CD4-positive, alpha-beta T cell treated with Interleukin-21 for 1 hour (primary cell): ENCODE results near the gene BUD31.
A peak's percentile ranks its signal among the peaks of the same experiment; 100 is the strongest.

Experiments
- DNase-seq: peaks from one replicate; pipeline ENCODE4 v3.0.0-alpha.2; 2020

The BUD31 gene

DNA sequence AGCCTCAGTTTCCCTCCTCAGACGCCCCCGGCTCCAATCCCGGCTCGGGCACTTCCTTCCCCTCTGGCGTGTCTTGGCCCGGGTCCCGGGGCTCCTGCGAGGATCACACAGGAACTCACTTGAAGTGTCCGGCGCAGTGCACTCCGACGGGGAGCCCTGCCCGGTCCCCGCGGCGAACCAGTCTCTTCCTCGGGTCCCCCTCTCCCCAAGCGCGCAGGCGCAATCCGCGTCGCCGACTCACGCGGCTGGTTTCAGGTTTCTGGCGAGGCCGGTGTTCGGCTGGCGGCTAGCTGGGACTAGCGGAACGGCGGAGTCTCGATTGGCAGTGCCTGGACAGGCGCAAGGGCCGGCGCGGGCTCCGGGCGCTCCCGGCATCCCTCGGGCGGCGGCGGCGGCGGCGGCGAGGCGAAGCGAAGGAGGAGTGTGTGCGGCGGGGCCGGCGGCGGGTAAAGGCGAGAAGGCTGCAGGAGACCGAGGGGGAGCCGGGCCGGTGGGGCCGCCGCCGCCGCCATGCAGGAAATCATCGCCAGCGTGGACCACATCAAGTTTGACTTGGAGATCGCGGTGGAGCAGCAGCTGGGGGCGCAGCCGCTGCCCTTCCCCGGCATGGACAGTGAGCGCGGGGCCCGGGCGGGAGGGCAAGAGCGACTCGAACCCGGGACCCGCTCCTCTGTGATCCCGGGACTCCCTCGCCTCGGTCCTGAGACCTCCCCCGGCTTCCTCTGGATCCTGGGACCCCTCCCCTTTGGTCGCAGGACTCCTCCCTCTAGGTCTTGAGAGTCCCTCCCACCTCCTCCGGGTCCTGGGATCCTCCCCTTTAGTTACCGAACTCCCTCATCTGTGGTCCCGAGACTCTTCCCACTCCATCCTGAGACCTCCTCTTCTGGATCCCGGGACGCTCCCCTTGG, 30.1 kb downstream of the BUD31 start, which contains the start of the genes CPSF4 and PTCD1:
Gene CPSF4 (plus strand): TSS at position 371 of the 908 bp plus-strand sequence. CDS start 140 bp downstream, at position 511.
Gene PTCD1 (minus strand): TSS at position 226 of the 908 bp plus-strand sequence. CDS start 3,556 bp downstream, outside the sequence.
- peak; percentile 92 for DNase-seq

DNA sequence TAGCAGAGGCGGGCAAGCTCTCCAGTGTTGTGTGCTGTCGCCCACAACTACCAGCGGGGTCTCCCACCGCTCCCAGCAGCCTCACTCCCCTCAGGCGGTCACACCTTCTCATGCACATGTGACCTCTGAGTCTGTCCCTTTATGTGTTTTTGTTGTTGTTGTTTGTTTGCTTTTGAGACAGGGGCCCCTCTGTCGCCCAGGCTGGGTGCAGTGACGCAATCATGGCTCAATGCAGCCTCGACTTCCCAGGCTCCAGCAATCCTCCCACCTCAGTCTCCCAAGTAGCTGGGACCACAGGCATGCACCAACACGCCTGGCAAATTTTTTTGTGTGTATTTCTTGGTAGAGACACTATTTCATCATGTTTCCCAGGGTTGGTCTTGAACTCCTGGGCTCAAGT, 31.4 kb downstream of the BUD31 start:
- DNase-seq, result no peak

DNA sequence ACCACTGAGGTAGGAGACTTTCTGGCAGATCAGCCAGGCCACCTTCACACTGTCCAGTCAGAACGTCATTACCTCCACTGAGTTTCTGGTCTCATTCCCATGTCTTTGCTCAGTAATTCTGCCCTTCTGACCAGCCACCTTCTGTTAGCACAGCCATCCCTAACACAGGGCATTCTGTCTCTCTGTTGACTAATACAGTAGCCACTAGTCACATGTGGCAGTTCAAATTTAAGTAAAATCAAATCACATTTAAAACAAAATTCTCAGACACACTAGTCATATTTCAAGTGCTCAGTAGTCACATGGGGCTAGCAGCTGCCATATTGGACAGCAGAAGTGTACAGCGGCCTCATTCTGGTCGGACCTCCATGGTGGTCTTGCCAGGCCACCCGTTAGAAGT, 37.3 kb downstream of the BUD31 start:
- DNase-seq, result no peak

DNA sequence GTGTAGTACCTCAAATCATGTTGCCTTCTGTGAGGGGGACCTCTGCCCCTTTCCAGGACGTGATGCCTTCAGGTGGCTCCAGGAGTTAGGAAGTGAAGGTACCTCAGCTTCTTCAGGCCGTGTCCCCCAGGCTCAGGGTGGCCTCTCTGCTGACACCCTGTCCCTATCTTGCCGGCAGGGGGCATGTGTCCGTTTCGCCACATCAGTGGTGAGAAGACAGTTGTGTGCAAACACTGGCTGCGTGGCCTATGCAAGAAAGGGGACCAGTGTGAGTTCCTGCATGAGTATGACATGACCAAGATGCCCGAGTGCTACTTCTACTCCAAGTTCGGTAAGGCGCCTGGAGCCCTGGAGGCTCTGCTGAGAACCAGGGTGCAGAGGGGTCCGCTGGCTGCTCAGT, 39.2 kb downstream of the BUD31 start:
- peak; percentile 22 for DNase-seq

DNA sequence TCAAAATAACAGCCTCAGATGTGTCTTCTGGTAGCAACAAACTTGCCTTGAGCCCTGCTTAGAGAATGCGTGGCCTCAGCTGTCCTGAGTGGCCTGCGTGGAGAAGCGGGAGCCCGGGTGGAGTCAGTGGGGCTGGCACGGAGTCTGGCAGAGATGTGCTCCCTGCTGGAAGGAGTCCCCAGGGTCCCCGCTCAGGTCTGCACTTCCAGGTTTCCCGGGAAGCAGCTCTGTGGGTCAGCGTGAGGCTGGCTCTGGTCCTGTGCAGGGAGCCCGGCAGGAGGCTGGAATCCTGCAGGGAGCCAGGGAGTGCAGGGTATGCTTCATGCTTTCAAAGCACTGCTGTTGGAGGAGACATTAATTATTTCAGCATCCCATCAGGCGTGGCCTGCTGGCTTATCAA, 40.1 kb downstream of the BUD31 start:
- no peak for DNase-seq

DNA sequence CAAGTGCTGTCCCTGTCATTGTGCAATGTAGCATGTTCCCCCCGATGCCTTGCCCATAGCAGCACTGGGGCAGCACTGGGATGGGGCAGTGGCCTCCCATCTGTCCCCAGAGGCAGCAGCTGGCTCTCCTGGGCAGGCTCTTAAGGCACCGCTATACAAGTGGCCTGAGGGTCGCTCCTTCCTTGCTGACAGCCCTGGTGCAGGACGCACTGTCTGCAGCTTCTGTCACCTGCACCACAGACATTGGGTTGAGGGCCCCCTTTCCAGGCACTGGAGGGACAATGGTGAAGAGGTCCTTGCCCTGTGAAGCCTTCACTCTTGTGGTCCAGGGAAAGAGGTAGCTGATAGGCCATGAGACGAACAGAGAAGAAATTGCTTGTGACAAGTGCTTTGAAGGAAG, 40.6 kb downstream of the BUD31 start:
- DNase-seq, result no peak

DNA sequence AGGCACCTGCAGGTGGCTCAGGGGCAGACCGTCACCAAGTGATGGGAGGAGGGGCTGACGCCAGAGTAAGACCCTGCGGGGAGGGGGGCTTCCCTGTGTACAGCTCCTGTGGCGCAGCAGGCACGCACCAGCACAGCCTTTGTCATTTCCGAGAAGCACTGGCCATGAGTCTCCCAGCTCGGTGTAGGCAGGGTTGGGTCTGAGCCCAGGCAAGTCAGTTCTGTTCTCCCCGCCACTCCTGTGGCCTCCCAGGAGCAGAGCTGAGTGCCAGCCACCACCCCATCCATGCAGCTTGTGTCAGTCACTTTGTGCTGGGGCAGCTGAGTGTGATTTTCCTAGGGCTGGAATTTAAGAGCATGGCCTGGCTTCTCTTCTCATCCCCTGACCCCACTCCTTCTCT, 43.2 kb downstream of the BUD31 start:
- DNase-seq, result no peak

DNA sequence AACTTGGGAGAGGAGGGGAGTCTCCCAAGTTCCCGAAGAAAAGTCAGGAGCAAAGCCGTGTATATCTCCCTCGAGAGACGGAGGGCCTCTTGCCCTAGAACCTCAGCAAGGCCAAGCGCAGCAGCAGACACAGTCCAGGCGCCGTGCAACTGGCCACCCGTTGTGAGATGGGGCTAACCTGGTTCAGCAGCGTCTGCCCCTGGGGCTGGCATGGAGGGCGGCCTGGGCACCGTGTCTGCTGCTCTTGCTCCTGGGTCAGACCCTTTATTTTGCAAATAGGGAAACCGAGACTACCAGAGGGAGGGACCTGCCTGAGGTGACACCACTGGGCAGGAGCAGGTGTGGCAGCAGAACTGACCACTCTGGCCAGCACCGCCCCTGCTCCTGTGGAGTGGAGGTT, 43.8 kb downstream of the BUD31 start:
- DNase-seq, result no peak

DNA sequence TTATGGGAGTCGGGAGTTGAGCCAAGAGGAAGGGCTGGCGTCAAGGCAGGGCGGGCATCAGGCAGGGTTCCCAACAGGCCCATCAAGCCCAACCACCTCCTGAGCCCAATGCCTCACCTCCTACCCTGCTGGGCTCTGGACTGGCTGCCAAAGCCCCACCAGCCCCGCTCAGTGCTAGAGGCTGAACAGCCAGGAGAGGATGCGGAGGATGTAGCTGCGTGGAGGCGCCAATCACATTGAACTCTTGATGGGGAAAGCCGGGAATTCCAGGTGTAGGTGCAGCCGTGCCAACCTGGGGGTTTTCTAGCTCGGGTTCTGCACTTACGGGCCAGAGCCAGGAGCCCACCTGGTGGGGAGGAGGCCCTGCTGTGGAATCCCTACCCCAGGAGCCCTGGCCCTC, 44.3 kb downstream of the BUD31 start:
- no peak for DNase-seq

DNA sequence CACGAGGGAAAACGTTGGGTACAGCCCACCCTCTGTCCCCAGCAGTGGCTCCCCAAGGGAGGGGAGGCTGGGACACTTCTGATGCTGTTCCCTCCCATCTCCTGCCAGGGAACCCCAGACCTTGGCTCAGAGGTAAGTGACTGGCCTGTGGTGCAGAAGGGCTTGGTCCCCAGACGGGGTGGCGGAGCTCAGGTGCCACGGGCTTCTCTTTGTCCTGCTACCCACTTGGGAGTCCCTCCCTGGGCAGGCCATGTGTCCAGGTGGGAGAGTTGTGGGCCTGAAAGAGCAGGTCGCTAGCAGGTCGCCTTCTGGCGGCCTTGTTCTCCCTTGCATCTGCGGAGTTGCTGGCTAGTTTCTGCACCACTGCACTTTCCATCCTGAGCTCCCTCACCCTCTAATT, 47.1 kb downstream of the BUD31 start:
- no peak for DNase-seq

DNA sequence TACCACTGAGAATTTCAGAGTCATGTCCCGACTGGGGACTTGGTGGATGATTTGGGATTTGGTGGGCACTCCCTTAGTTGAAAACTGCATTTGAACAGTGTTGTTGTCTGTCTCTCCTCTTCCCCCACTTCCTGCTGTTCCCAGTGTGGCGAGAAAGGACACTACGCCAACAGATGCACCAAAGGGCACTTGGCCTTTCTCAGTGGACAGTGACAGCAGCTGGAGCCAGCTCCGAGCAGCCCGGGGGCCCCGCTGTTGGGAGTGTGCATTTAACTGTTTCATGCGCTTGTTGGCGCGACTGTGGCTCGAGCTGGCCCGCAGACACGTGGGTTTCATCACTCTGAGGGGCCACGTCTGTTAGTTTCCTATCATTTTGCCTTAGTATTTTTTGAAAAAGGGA, 47.5 kb downstream of the BUD31 start:
- DNase-seq, result no peak

DNA sequence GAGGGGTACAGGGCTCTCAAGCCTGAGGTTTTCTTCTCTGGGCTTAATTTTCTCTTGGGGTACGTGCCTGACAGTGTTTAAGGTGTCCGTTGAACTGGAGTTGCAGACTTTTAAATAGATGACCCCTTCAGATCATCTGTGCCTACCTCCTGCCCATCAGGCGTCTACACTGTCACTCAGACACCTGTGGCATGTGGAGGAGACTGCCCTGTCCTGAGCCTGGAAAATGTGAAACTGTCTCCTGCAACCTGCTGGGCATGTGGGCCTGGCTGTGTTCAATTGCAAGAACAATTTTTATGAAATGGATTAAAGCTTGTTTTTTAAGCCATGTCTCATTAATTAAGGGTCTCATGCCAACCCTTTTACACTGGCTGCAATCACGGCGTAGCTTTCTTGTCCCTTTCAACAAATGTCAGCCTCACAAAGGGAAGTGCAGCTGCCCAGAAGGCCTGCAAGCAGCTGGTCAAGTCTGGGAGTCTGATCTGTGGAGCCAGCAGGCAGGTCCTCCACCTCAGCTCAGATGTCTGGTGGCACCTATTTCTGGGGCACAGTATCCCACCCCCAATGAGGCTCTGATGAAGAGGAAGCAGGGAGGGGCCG, 48.4 kb downstream of the BUD31 start:
- DNase-seq, result no peak

DNA sequence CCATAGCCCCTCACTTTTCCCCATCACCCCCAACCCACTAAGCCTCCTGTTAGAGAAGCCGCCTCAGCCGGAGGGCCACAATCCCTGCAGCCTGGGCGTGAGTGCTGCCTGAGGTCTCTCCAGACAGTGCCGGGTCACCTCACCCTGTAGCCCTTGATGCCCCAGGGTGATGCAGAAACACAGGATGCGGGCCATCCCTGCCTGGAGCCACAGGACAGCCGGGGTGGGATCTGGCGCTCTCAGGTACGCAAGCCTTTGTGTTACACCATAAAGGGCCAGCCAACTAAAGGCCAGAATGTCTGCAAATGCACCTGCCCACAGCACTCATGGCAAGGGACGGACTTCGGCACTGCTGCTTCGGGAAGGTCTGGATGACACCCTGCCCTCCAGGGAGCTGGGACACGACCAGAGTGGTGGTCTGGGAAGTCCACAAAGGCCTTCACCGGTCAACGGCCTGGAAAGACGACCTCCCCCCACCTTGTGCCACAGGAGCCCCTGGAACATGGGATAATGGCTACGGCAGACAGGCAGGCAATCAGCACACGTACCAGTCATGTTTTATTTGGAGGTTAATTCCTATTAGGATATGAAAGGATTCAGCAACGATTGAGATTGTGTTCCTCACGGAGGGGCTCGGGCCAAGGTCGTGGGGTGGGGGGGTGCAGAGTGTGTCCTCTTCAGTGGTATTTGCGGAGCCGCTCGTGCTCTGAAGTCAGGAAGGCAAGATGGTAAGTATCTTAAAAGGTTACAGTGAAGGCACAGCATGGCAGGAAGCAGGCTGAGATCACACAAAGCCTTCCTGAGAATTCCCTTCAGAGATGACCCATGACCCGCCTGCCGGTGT, 49.1 kb downstream of the BUD31 start:
- no peak for DNase-seq

DNA sequence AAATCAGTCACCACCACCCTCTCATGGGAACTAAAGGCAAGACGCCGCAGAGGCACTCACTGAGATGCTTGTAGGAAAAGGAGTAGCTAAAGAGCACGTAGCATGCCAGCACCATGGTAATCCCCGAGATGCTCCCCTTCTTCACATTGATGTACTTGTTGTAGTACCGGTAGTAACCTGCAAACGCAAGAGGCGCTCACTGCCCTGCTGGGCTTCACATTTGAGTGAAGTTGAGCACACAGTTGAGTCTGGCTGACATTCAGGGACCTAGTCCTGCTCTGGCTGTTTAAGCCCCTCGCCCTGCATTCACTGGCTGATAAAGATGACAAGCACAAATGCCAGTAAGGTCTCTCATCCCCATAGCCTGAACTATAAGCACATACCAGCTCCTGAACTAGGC, 50.3 kb downstream of the BUD31 start:
- peak; percentile 41 for DNase-seq

DNA sequence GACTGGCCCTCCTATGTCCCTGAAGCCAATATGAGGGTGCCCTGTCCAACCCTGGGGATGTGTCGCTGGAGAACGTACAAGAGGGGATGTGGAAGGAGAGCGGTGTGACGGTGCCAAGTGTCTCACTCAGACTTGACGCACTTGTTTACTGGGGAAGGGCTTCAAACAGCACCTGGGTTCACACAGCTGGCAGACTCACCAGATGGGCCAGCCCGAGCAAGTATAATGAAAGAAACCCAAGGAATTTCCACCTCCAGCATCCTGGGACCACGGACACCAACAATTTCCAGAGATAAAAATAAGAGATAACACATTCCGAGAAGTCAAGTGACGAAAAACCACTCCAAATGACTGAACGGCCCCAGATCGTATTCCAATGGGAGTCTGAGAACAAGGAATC, 51.9 kb downstream of the BUD31 start:
- DNase-seq, result no peak

DNA sequence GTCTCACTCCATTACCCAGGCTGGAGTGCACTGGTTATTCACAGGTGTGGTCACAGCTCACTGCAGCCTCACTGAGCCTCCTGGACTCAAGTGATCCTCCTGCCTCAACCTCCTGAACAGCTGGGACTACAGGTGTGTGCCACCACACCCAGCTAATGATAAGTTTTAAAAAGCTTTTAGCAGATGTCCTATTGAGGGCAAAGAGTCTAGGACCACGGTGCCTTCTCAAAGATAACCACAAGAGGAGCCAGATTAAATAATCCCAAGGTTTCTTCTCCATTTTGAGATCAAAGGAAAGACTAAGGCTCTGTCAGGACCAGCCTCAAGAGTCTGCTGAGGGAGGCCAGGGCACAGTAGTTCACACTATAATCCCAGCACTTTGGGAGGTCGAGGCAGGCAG, 52.5 kb downstream of the BUD31 start:
- DNase-seq, result no peak

DNA sequence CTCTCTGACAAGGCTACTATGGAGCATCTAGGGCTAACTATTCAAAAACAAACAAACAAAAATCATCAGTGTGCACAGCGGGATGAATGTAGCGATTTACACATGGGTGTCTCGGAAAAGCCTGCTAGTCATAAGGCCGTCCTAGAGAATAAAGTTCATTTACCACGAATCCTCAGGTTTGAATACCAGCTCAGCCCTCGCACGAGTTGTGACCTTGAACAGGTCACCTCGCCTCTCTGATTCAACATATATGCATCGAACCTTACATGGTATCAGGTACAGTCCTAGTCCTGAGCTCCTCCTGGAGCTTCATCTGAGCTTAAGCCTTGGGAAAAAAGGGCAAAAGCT, 56.6 kb downstream of the BUD31 start:
- DNase-seq, result no peak

DNA sequence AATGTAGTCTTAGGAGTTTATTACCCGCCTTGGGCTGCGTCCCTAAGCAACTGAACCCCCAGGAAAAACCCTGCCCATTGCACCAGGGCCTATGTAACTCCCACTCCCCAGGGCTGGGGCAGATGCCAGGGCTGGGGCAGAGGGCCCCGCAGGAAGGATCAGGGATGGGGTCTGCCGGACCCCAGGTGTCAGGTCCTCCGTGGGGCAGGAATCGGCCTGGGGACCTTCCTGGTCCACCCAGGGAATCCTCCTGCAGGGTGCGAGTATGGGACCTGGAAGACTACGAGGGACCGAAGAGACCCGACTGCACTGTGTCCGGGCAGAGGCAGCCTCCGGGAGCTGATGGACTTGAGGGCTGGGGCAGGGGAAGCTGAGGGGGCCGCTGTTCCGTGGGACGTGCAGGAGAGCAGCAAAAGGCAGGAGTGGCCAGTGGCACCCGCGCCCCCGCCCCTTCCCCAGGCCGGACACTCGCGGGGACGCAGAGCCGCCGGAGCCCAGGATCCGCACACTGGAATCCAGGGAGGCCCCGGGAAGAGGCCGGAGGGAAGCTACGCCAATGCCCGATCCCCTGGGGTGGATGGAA, 59.7 kb downstream of the BUD31 start:
- DNase-seq, result no peak
